NT2/D1 (cell line): Measurements from ENCODE around the gene RAB11FIP4.
"Not testable (repeated sequence)": the region's sequence is repeated elsewhere in the genome, so short reads cannot be mapped to it uniquely, and the experiment has no call there.

Experiments used
- DNase-seq: peaks from one replicate; pipeline ENCODE4 v3.0.0-alpha.2; 2011; ENCODE audit warnings: low read depth, low spot score
- H3K27me3 ChIP-seq: 2 replicates; pipeline ENCODE4 v1.6.0; 2011; ENCODE audit warnings: mild to moderate bottlenecking; ENCODE audit not compliant: insufficient read length, insufficient read depth
- H3K36me3 ChIP-seq: 2 replicates; pipeline ENCODE4 v1.6.1; 2011; ENCODE audit warnings: mild to moderate bottlenecking, low read length, mixed read lengths; ENCODE audit not compliant: insufficient read depth, insufficient read length
- H3K4me1 ChIP-seq: 2 replicates; pipeline ENCODE4 v1.5.1; 2011; ENCODE audit not compliant: insufficient read depth, insufficient read length
- H3K4me3 ChIP-seq: 2 replicates; pipeline ENCODE4 v1.5.1; 2011; ENCODE audit warnings: low read depth; ENCODE audit not compliant: insufficient read length
- H3K9ac ChIP-seq: 2 replicates; pipeline ENCODE4 v1.6.0; 2011; ENCODE audit warnings: low read depth; ENCODE audit not compliant: insufficient read length
- H3K9me3 ChIP-seq: 2 replicates; pipeline ENCODE4 v1.5.1; 2011; ENCODE audit warnings: mild to moderate bottlenecking, low read length; ENCODE audit not compliant: insufficient read depth
- SUZ12 ChIP-seq: IDR thresholded peaks from 2 replicates; pipeline ENCODE4 v1.6.1; 2011; ENCODE audit not compliant: insufficient read length, insufficient read depth; ENCODE audit errors: extremely low read depth
- YY1 ChIP-seq: IDR thresholded peaks from 2 replicates; pipeline ENCODE4 v1.6.1; 2011; ENCODE audit not compliant: insufficient read length, insufficient read depth
- ZNF274 ChIP-seq: IDR thresholded peaks from 2 replicates; pipeline ENCODE4 v1.6.1; 2011; ENCODE audit warnings: mild to moderate bottlenecking, low read depth, low read length

The RAB11FIP4 gene

DNA sequence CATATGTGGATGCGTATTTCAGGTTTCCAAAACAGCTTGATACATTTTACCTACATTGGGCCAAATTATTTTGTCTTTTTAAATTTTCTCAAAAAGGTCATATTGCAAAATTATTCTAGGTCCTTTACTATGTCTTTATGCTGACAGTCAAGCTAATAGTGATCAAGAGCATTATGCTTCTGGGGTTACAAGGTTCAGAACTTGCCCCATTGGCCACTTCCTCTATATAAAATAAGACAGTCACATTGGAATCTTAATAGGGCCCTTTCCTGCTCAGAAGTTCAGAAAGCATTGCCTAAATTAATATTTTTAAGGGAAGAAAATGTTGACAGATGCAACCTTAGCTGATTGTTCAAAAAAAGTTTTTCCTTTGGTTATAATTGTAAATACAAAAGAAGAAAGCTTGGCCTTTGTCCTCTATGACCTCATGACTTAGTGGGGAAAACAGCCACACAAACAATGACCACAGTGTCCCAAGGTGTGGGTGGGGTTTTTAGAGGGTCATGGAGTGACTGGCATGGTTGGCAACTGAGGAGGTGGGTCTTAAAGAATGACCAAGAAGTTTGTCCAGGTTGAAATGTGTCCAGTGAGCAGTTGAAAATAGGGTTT lies 11.8 kb upstream of the RAB11FIP4 start:
- no peaks in the 10 kb centered on the region for H3K9me3 ChIP-seq
- H3K4me1 ChIP-seq, result no peaks in the 10 kb centered on the region
- TF ChIP-seq ZNF274 (no peak), SUZ12 (no peak), YY1 (no peak)
- no peak overlapping the region for H3K9ac ChIP-seq
- H3K4me3 ChIP-seq, result no peak overlapping the region
- no peaks in the 10 kb centered on the region for H3K36me3 ChIP-seq
- DNase-seq, result no peak
- no peaks in the 10 kb centered on the region for H3K27me3 ChIP-seq

DNA sequence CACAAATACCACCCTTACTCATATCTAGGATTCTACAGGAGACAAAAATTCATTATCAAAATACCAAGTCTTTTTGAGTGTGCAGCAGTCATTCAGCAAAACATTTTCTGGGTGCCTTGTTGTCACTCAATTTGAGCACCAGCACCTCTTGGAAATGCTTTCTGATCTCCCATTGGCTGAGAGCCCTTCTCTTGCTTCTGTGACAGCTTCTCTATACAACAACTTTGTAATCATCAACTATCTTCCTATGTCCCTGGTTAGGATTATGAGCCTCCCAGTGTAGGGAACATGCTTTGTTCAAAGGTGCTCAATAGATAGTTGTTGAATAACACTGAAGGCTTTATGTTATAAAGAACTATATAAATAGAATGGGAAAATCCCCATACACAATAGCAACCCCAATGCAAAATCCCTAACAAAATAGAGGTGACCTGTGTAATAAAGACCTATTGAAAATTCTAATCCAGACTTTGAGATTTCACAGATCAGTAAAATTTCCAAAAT lies 10.3 kb upstream of the RAB11FIP4 start:
- Histone ChIP-seq H3K4me1 (no peaks in the 10 kb centered on the region), H3K4me3 (no peak overlapping the region), H3K9ac (no peak overlapping the region), H3K36me3 (no peaks in the 10 kb centered on the region), H3K9me3 (no peaks in the 10 kb centered on the region), H3K27me3 (no peaks in the 10 kb centered on the region)
- no peak for DNase-seq
- TF ChIP-seq YY1 (no peak), SUZ12 (no peak), ZNF274 (no peak)

DNA sequence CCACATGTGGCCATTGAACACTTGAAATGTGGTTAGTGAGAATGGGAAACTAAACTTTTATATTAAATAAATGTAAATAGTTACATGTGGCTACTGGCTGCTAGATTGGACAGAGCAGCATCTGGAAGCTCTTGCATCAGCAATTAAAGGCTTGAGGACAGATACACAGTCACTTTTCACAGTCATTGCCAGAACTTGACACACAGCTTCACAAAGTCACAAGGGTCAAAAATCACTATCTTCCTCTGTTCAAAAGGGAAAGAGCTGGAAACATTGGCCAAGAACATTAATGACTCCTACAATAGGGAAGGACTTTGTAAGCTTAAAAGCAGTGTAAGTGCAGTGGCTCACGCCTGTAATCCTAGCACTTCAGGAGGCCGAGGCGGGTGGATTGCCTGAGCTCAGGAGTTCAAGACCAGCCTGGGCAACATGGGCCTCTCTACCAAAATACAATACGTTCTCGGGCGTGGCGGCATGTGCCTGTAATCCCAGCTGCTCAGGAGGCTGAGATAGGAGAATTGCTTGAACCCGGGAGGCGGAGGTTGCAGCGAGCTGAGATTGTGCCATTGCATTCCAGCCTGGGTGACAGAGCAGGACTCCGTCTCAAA lies 8.7 kb upstream of the RAB11FIP4 start:
- not testable (repeated sequence) for H3K4me3 ChIP-seq, H3K27me3 ChIP-seq, H3K9ac ChIP-seq, H3K36me3 ChIP-seq, DNase-seq, H3K4me1 ChIP-seq, H3K9me3 ChIP-seq

DNA sequence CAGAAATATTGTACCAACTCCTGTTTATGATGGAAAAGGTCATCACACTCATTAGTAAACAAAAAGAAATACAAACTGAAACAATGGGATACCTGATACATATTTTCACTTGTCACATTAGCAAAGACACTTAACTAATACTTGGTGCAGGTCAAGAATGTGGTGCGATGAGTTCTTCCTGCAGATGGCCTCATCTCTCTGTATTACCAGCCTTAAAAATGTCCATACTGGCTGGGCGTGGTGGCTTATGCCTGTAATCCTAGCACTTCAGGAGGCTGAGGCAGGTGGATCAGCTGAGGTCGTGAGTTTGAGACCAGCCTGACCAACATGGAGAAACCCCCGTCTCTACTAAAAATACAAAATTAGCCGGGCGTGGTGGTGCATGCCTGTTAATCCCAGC lies 8.0 kb upstream of the RAB11FIP4 start:
- not testable (repeated sequence) for H3K27me3 ChIP-seq, H3K4me1 ChIP-seq, H3K36me3 ChIP-seq, DNase-seq, H3K9ac ChIP-seq, H3K4me3 ChIP-seq, H3K9me3 ChIP-seq

DNA sequence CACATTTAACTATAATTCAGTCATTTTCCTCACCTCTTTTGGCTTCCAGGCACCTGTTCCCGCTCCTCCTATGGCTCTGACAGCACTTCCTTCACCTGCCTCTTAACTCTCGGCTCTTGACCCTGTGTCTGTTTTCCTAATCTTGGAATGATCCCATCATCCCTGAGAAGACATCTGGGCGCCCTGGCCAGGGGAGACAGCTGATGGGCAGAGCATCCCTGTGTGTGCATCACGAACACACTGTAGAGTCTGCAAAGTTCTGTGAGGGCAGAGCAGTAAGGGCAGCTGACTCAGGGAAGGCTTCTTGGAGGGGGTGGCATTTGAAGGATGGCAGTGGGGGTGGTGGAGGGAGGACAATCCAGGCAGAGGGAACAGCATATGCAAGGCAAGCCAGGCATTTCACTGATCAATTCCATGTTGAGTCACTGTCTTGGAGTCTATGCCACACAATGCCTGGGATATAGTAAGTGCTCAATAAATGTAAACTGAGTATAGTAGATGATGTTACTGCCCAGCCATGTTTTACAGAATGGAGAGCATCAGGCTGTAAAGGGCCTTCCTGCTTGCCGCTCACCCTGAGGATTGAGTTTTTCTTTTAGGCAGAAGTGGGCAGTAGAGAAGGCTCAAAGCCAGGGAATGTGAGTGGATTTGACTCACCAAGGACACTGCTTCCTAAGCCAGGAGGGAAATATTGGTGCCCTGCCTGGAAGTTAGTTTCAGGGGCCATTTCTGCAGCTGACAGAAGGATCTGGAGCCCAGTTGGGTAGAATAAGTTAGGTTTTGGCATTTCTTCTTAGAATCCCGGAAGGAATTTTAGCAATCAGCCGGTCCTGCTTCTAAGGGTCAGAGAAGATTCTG lies 5.8 kb upstream of the RAB11FIP4 start:
- Histone ChIP-seq H3K27me3 (peaks cover 3% of the 10 kb centered on the region), H3K9me3 (no peaks in the 10 kb centered on the region), H3K9ac (no peak overlapping the region), H3K4me1 (peaks cover 5% of the 10 kb centered on the region), H3K4me3 (no peak overlapping the region), H3K36me3 (no peaks in the 10 kb centered on the region)
- no peak for DNase-seq
- TF ChIP-seq SUZ12 (no peak), YY1 (no peak), ZNF274 (no peak)

DNA sequence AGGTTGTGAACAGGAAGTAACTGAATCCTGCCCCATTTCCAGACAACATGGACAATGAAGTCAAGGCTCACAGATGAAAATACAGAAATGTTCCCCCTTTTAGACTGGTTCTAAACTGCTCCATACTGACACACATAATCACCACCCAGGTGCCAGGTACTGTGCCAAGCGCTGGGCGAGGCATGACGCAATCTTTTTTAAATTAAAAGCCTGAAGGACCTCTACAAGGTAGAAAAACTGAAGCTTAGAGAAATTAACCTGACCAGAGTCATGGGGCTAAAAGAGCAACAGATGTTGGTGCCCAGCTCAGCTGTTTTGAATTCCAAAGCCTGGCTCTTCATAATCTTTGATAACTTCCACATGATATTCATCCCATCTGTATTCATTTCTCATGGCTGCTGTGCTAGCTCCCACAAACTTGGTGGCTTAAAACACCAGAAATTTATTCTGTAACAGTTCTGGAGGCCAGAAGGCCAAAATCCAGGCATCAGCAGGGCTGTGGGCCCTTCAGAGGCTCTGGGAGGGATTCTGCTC lies 4.9 kb upstream of the RAB11FIP4 start:
- Histone ChIP-seq H3K9me3 (no peaks in the 10 kb centered on the region), H3K9ac (no peak overlapping the region), H3K27me3 (peaks cover 9% of the 10 kb centered on the region), H3K4me3 (no peak overlapping the region), H3K4me1 (peaks cover 5% of the 10 kb centered on the region), H3K36me3 (no peaks in the 10 kb centered on the region)
- DNase-seq, result no peak
- no peak for TF ChIP-seq ZNF274
- TF ChIP-seq YY1, result no peak
- no peak for TF ChIP-seq SUZ12

DNA sequence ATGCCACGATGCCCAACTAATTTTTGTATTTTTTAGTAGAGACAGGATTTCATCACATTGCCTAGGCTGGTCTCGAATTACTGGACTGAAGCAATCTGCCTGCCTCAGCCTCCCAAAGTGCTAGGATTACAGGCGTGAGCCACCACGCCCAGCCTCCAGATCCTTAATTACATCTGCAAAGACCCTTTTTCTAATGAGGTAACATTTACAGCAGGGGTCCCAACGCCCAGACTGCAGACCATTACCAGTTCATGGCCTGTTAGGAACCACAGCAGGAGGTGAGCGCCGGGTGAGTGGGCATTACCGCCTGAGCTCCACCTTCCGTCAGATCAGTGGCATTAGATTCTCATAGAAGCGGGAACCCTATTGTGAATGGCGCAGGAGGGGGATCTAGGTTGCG lies 4.0 kb upstream of the RAB11FIP4 start:
- TF ChIP-seq YY1 (no peak), SUZ12 (no peak), ZNF274 (no peak)
- no peak for DNase-seq

More for the DNA sequence above, 4.0 kb upstream of the RAB11FIP4 start:
- Histone ChIP-seq H3K27me3 (peaks cover 14% of the 10 kb centered on the region), H3K9ac (no peak overlapping the region), H3K4me1 (peaks cover 5% of the 10 kb centered on the region), H3K36me3 (no peaks in the 10 kb centered on the region), H3K9me3 (no peaks in the 10 kb centered on the region), H3K4me3 (no peak overlapping the region)
